ENCODE data around the gene KLHDC10. TPM values are rescaled to one million over a fixed set of nuclear protein-coding genes. Genes with fewer than 3 reads are reported as not detected.

Gene KLHDC10
- total RNA-seq, 1 experiment from 2014 or later: 21.6 TPM

GRCh38 chr7:130022115-130022514 is 48.2 kb upstream of the KLHDC10 start:
- no peak for TF ChIP-seq EZH2phosphoT487 (IDR thresholded peaks at IDR 0.05; ENCODE audit: borderline replicate concordance, low read length)
- no peak for TF ChIP-seq EZH2 (IDR thresholded peaks at IDR 0.05; ENCODE audit: low read length, unreplicated experiment)
- TF ChIP-seq CTCF (conservative IDR thresholded peaks at IDR 0.05; ENCODE audit: low read depth, low read length): no peak
- no peak overlapping the region for H3K4me3 ChIP-seq (ENCODE audit: low read length)
- H3K27ac ChIP-seq (ENCODE audit: low read length): no peak overlapping the region
- intact Hi-C loops (cut with micrococcal nuclease): no loop called here
- ATAC-seq (no peak), DNase-seq (no peak)
- no peak overlapping the region for H2AFZ ChIP-seq (ENCODE audit: low read length)
- no TSS peak for BruUV-seq (replicated peaks)
- CTCF ChIA-PET: no interaction called here
- H3K9me2 ChIP-seq (replicated peaks; ENCODE audit: low read length): no peaks in the 10 kb centered on the region
- peaks cover 13% of the 10 kb centered on the region for H3K4me1 ChIP-seq (ENCODE audit: insufficient read depth, low read length)
- no peaks in the 10 kb centered on the region for H3K27me3 ChIP-seq (ENCODE audit: low read length)
- no peaks in the 10 kb centered on the region for H3K9me3 ChIP-seq (ENCODE audit: low read length)
- H3K9ac ChIP-seq (ENCODE audit: low read length): no peak overlapping the region
- H3K79me2 ChIP-seq (ENCODE audit: low read length): no peaks in the 10 kb centered on the region
- H4K20me1 ChIP-seq (ENCODE audit: low read length): no peaks in the 10 kb centered on the region
- H3K4me2 ChIP-seq (ENCODE audit: low read length): no peak overlapping the region
- no peaks in the 10 kb centered on the region for H3F3A ChIP-seq (ENCODE audit: low read length, unreplicated experiment)
- POLR2A ChIA-PET (ENCODE audit: unreplicated experiment): no interaction called here
- peaks cover 34% of the 10 kb centered on the region for H3K36me3 ChIP-seq (ENCODE audit: low read depth, low read length)

- no peaks in the 10 kb centered on the region for H3K9me3 ChIP-seq (ENCODE audit: low read length)
- ChIA-PET CTCF (no interaction called here), POLR2A (ENCODE audit: unreplicated experiment) (no interaction called here)
- no peak for DNase-seq
- no peaks in the 10 kb centered on the region for H4K20me1 ChIP-seq (ENCODE audit: low read length)
- ATAC-seq: no peak
- H3K27ac ChIP-seq (ENCODE audit: low read length): no peak overlapping the region
- no peak overlapping the region for H2AFZ ChIP-seq (ENCODE audit: low read length)
- no peak overlapping the region for H3K4me3 ChIP-seq (ENCODE audit: low read length)
- H3K4me1 ChIP-seq (ENCODE audit: insufficient read depth, low read length): peaks cover 13% of the 10 kb centered on the region
- H3K36me3 ChIP-seq (ENCODE audit: low read depth, low read length): peaks cover 34% of the 10 kb centered on the region
- no TSS peak for BruUV-seq (replicated peaks)
- no peaks in the 10 kb centered on the region for H3K9me2 ChIP-seq (replicated peaks; ENCODE audit: low read length)
- H3F3A ChIP-seq (ENCODE audit: low read length, unreplicated experiment): no peaks in the 10 kb centered on the region
- TF ChIP-seq EZH2 (IDR thresholded peaks at IDR 0.05; ENCODE audit: low read length, unreplicated experiment) (no peak), CTCF (conservative IDR thresholded peaks at IDR 0.05; ENCODE audit: low read depth, low read length) (no peak), EZH2phosphoT487 (IDR thresholded peaks at IDR 0.05; ENCODE audit: borderline replicate concordance, low read length) (no peak)
- H3K9ac ChIP-seq (ENCODE audit: low read length): no peak overlapping the region
- H3K4me2 ChIP-seq (ENCODE audit: low read length): no peak overlapping the region
- H3K27me3 ChIP-seq (ENCODE audit: low read length): no peaks in the 10 kb centered on the region
- intact Hi-C loops (cut with micrococcal nuclease): no loop called here
- H3K79me2 ChIP-seq (ENCODE audit: low read length): no peaks in the 10 kb centered on the region
Measured at GRCh38 chr7:130022623-130023175, 47.6 kb upstream of the KLHDC10 start.

GRCh38 chr7:130024390-130024789 is 45.9 kb upstream of the KLHDC10 start:
- Histone ChIP-seq H3K27me3 (ENCODE audit: low read length) (no peaks in the 10 kb centered on the region), H3K27ac (ENCODE audit: low read length) (no peak overlapping the region), H3K4me2 (ENCODE audit: low read length) (no peak overlapping the region), H3K36me3 (ENCODE audit: low read depth, low read length) (peaks cover 31% of the 10 kb centered on the region), H4K20me1 (ENCODE audit: low read length) (no peaks in the 10 kb centered on the region), H3K9me3 (ENCODE audit: low read length) (no peaks in the 10 kb centered on the region), H3K9me2 (replicated peaks; ENCODE audit: low read length) (no peaks in the 10 kb centered on the region), H3K9ac (ENCODE audit: low read length) (no peak overlapping the region), H3K4me1 (ENCODE audit: insufficient read depth, low read length) (peaks cover 13% of the 10 kb centered on the region), H2AFZ (ENCODE audit: low read length) (no peak overlapping the region), H3F3A (ENCODE audit: low read length, unreplicated experiment) (no peaks in the 10 kb centered on the region), H3K4me3 (ENCODE audit: low read length) (no peak overlapping the region), H3K79me2 (ENCODE audit: low read length) (no peaks in the 10 kb centered on the region)
- POLR2A ChIA-PET (ENCODE audit: unreplicated experiment): no interaction called here
- CTCF ChIA-PET: no interaction called here
- TF ChIP-seq CTCF (conservative IDR thresholded peaks at IDR 0.05; ENCODE audit: low read depth, low read length) (no peak), EZH2 (IDR thresholded peaks at IDR 0.05; ENCODE audit: low read length, unreplicated experiment) (no peak), EZH2phosphoT487 (IDR thresholded peaks at IDR 0.05; ENCODE audit: borderline replicate concordance, low read length) (no peak)
- no peak for ATAC-seq
- BruUV-seq (replicated peaks): no TSS peak
- intact Hi-C loops (cut with micrococcal nuclease): no loop called here
- DNase-seq: no peak
